GM18867 (cell line): ENCODE measurements around the gene MFAP1.

Experiments
- ATAC-seq: cut with Tn5 transposase; IDR thresholded peaks from one replicate; pipeline ENCODE4 v1.9.1; 2021; ENCODE audit warnings: mild to moderate bottlenecking, moderate library complexity; ENCODE audit not compliant: unreplicated experiment

MFAP1 gene

GRCh38 chr15:43777267-43777914, 47.1 kb downstream of the MFAP1 start:
- peak; percentile 72 for ATAC-seq

DNA sequence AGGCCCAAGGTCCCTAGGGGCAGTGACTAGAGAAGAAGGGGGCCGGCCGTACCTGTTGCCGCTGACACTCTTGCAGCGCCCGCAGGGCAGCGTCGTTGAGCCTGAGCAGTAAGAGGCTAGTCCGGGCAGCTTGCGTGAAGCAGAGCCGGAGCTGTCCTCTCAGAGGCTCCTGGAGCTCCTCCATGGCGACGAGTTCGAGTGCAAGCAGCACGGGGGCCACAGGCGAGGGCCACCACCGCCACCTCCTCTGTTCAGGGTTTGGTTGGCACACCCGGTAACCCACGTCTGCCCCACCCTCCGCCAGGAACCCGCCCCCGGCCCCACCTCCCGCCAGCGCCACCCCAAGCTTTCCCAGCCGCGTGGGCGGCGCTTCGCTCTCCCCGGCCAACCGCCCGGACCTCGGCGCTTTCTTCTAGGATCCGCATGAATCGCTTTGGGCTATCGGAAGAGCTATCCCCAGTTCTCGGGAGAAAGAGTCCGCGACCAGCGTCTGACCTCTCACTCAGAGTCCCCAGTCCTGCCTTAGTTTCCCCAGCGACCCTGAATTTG, 47.7 kb downstream of the MFAP1 start, which contains the start of gene ELL3:
Gene ELL3, minus strand, starts transcription at position 249 of the 549 bp plus-strand sequence. Its CDS starts 65 bp downstream, at position 184.
- ATAC-seq, result peak; percentile 40

- ATAC-seq, result peak; percentile 47
These were observed 48.3 kb downstream of the MFAP1 start for GRCh38 chr15:43776101-43776717.

- no peak for ATAC-seq
These were observed 49.0 kb downstream of the MFAP1 start for GRCh38 chr15:43775411-43775965.

- ATAC-seq, result no peak
These were observed 50.4 kb downstream of the MFAP1 start for GRCh38 chr15:43774062-43774461.

DNA sequence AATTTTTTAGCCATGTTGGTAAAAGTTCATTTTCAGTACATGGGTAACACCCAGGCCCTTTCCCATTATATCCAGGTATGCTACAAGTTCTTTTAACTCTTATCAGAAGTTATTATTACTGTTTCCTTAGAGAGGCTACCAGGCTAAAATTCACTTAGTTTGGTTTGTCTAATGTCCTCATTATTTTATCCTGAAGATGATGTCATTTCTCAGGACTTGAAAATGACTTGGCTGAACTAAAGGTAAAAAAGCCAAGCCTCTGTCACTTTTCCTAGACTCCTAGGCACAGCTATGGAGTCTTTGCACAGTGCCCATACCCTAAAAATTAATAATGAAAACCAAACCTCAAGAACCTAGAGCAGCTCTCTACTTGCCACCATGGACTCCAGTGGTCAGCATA, 51.9 kb downstream of the MFAP1 start:
- no peak for ATAC-seq

- ATAC-seq, result no peak
These were observed 52.7 kb downstream of the MFAP1 start for GRCh38 chr15:43771816-43772215.

GRCh38 chr15:43769584-43770228, 54.8 kb downstream of the MFAP1 start:
- ATAC-seq, result no peak

GRCh38 chr15:43763819-43764446, 60.6 kb downstream of the MFAP1 start:
- ATAC-seq, result no peak

- no peak for ATAC-seq
These were observed 61.7 kb downstream of the MFAP1 start for GRCh38 chr15:43762824-43763223.
